Measurements from ENCODE around the gene TMED4. TPM values are rescaled to one million over a fixed set of nuclear protein-coding genes. Genes with fewer than 3 reads are reported as not detected.

The TMED4 gene
- total and polyA plus RNA-seq, 11 donors = 48.5 to 129 (median 67.2) TPM

DNA sequence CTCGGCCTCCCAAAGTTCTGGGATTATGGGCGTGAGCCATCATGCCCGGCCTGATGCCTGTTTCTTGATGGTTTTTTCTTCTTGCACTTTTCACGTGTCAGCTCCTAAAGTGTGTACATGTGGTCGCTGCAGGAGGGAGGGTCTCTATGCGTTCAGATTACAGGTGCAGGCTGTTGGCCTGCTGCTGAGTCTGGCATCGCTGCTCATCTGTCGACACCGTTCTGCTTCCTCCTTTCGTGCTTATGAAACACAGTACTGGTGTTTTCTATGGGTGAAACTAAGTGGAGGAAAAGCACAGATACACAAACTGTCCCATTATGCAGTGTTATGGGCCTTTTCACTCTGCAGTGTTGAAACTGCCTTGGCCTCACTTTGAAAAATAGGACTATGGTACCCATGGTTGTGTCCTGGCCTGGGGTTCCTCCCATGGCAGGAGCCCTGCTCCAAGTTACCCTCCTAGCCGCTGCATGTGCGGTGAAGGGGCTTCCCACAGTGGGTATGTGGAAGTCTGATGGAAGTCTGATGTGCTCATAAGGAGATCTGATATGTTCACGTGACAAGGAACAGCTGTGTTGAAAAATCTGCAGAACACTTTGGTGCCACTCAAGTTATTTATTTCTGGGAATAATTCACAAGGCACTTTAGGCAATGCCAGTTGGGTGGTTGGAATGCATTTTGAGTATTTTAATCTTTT, 47.9 kb upstream of the TMED4 start:
- no peak overlapping the region for H3K4me3 ChIP-seq
- no peaks in the 10 kb centered on the region for H3K27me3 ChIP-seq
- ATAC-seq = no peak
- H3K27ac ChIP-seq = peak overlapping the region in 5 of 12 donors; percentile 9 to 97 (median 15)
- 67 to 69% (median 68%) methylated on average over 13 of the region's 13 CpGs for WGBS, 4 donors
- H3K36me3 ChIP-seq = peaks cover 0 to 52% (median 35%) of the 10 kb centered on the region in 9 donors
- intact Hi-C loops (cut with DNase I) = no loop called here
- H3K4me1 ChIP-seq = peaks cover 0 to 86% (median 52%) of the 10 kb centered on the region in 12 donors
- TF ChIP-seq, protein P1, sequence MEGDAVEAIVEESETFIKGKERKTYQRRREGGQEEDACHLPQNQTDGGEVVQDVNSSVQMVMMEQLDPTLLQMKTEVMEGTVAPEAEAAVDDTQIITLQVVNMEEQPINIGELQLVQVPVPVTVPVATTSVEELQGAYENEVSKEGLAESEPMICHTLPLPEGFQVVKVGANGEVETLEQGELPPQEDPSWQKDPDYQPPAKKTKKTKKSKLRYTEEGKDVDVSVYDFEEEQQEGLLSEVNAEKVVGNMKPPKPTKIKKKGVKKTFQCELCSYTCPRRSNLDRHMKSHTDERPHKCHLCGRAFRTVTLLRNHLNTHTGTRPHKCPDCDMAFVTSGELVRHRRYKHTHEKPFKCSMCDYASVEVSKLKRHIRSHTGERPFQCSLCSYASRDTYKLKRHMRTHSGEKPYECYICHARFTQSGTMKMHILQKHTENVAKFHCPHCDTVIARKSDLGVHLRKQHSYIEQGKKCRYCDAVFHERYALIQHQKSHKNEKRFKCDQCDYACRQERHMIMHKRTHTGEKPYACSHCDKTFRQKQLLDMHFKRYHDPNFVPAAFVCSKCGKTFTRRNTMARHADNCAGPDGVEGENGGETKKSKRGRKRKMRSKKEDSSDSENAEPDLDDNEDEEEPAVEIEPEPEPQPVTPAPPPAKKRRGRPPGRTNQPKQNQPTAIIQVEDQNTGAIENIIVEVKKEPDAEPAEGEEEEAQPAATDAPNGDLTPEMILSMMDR (IDR thresholded peaks at IDR 0.05) = no peak
- TF ChIP-seq POLR2A (IDR thresholded peaks at IDR 0.05) = no peak
- no peaks in the 10 kb centered on the region for H3K9me3 ChIP-seq
- no peak for DNase-seq

DNA sequence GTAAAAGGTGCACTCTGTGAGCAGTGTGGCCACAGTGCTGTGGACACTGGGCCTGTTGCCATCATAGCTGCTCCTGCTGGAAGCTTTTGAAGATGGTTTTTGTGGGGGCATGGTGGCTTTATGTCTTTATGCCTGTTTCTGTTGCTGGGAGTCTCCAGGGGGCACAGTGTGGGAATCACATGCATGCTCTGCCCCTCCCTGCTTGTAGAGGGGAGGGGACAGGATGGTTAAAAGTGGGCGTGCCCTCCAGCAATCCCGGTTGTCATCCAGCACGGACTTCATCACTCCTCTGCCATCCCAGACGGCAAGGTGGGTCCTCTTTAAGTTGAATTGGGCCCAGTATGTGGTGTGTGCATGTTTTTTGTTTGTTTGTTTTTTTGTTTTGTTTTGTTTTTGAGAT, 44.6 kb upstream of the TMED4 start:
- peak overlapping the region in 3 of 12 donors; percentile 16 to 97 (median 59) for H3K27ac ChIP-seq

DNA sequence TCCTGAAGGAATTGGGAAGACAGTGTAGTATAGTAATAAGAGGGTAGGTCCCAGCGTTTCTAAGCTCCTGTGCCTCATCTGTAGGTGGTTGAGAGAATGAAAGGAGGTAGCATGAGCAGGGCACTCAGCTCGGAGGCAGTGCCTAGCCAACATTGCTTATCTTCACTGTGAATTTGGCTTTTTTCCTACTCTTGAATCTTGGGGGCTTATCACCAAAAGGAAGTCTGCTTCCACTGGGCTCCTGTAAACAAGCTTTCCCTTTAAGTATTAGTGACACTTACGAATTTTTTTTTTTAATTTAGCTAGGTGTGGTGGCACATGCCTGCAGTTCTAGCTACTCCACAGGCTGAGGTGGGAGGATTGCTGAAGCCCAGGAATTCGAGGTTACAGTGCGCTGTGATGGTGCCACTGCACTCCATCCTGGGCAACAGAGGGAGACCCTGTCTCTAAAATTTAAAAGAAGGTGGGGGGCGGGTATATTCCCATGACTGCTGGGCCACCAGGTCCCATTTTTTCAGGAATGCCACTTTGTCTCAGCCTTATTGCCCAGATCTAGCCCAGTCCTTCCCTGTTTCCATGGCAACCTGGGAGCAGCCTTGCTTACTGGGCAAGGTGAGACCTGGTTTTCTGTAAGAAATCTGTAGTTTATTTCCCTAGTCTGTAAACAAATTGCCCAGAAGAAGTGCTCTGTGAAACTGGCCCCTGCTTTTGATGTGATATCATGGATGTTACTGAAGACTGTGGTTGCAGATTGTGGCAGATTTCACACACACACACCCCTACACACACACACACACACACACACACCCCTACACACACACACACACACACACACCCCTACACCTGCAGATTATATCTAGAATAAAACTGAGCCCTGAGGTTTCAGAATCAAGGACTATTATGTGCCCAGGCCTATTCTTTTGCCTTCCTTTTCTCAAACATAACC, 43.8 kb upstream of the TMED4 start:
- Histone ChIP-seq H3K27ac (peak overlapping the region in 5 of 12 donors; percentile 16 to 97 (median 18)), H3K4me3 (no peak overlapping the region), H3K4me1 (peaks cover 0 to 84% (median 53%) of the 10 kb centered on the region in 12 donors), H3K36me3 (peaks cover 0 to 56% (median 34%) of the 10 kb centered on the region in 9 donors), H3K9me3 (no peaks in the 10 kb centered on the region), H3K27me3 (no peaks in the 10 kb centered on the region)
- TF ChIP-seq POLR2A (IDR thresholded peaks at IDR 0.05) = no peak
- TF ChIP-seq, protein P1 (IDR thresholded peaks at IDR 0.05) = no peak
- intact Hi-C loops (cut with DNase I) = no loop called here
- no peak for DNase-seq
- 57 to 66% (median 63%) methylated on average over 6 of the region's 6 CpGs for WGBS, 4 donors
- no peak for ATAC-seq

More for the DNA sequence above, 44.6 kb upstream of the TMED4 start:
- Histone ChIP-seq H3K4me3 (no peak overlapping the region), H3K4me1 (peaks cover 0 to 83% (median 48%) of the 10 kb centered on the region in 12 donors), H3K36me3 (peaks cover 0 to 59% (median 41%) of the 10 kb centered on the region in 9 donors), H3K27me3 (no peaks in the 10 kb centered on the region), H3K9me3 (no peaks in the 10 kb centered on the region)
- intact Hi-C loops (cut with DNase I) = no loop called here
- TF ChIP-seq POLR2A (IDR thresholded peaks at IDR 0.05) = no peak
- TF ChIP-seq, protein P1 (IDR thresholded peaks at IDR 0.05) = no peak
- WGBS, 4 donors = 36 to 52% (median 41%) methylated on average over 4 of the region's 4 CpGs
- no peak for ATAC-seq
- DNase-seq = no peak

DNA sequence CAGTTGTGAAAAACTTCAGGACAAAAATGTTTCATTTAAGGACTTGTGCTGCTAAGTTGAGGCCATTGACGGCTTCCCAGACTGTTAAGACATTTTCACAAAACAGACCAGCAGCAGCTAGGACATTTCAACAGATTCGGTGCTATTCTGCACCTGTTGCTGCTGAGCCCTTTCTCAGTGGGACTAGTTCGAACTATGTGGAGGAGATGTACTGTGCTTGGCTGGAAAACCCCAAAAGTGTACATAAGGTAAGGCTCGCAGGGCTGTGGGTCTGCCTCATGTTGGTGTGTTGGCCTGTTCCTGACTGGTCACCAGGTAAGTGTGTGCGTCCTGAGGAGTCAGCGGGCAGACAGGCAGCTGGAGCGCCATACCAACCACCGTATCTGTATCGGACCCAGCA, 42.3 kb upstream of the TMED4 start:
- TF ChIP-seq, protein P1 (IDR thresholded peaks at IDR 0.05) = no peak
- TF ChIP-seq POLR2A (IDR thresholded peaks at IDR 0.05) = no peak
- Histone ChIP-seq H3K36me3 (peaks cover 0 to 47% (median 28%) of the 10 kb centered on the region in 9 donors), H3K27ac (peak overlapping the region in 3 of 12 donors; percentile 46 to 84 (median 57)), H3K4me1 (peaks cover 0 to 86% (median 56%) of the 10 kb centered on the region in 12 donors), H3K27me3 (no peaks in the 10 kb centered on the region), H3K4me3 (no peak overlapping the region), H3K9me3 (no peaks in the 10 kb centered on the region)
- ATAC-seq (peak in 1 of 4 donors; percentile 5), DNase-seq (no peak)
- intact Hi-C loops (cut with DNase I) = no loop called here
- WGBS, 4 donors = 75 to 84% (median 81%) methylated on average over 9 of the region's 9 CpGs

Data from heart left ventricle (tissue), 16 donors.